OCI-LY3 (cell line): ENCODE data around the gene IRX1.

Experiments
- H2AFZ ChIP-seq: fragments of 200-600, 300-600 bp; shearing (Covaris generic); 2 replicates; pipeline ENCODE4 v1.6.0; 2014; ENCODE audit warnings: antibody characterized with exemption, low read depth, low read length
- H3K27ac ChIP-seq: fragments of 200-600, 300-600 bp; sonication (generic); 2 replicates; pipeline ENCODE4 v1.5.1; 2014; ENCODE audit warnings: mild to moderate bottlenecking, low read length, moderate library complexity, mixed read lengths
- H3K27me3 ChIP-seq: fragments of 200-600, 300-600 bp; sonication (generic); 2 replicates; pipeline ENCODE4 v1.6.1; 2014; ENCODE audit warnings: low read depth, low read length, mixed read lengths
- H3K36me3 ChIP-seq: fragments of 200-600, 300-600 bp; sonication (generic); replicated peaks from 2 replicates; pipeline ENCODE3; 2014; ENCODE audit warnings: low read depth, low read length, mixed read lengths
- H3K4me1 ChIP-seq: fragments of 300-600, 200-600 bp; sonication (generic); 2 replicates; pipeline ENCODE4 v1.6.1; 2014; ENCODE audit warnings: low read length, mixed read lengths
- H3K4me2 ChIP-seq: fragments of 200-600, 300-600 bp; sonication (generic); 2 replicates; pipeline ENCODE4 v1.6.1; 2014; ENCODE audit warnings: low read length, mixed read lengths
- H3K4me3 ChIP-seq: fragments of 300-600, 200-600 bp; sonication (generic); 2 replicates; pipeline ENCODE4 v1.5.1; 2014; ENCODE audit warnings: antibody characterized with exemption, mild to moderate bottlenecking, low read length, moderate library complexity
- H3K79me2 ChIP-seq: fragments of 300-600, 200-600 bp; shearing (Covaris generic); 2 replicates; pipeline ENCODE4 v1.6.1; 2014; ENCODE audit warnings: mild to moderate bottlenecking, low read length, mixed read lengths
- H3K9ac ChIP-seq: fragments of 300-600, 200-600 bp; shearing (Covaris generic); 2 replicates; pipeline ENCODE4 v1.6.0; 2014; ENCODE audit warnings: mild to moderate bottlenecking, low read length, moderate library complexity
- H3K9me3 ChIP-seq: fragments of 200-600, 300-600 bp; shearing (Covaris generic); 2 replicates; pipeline ENCODE4 v1.6.1; 2014; ENCODE audit warnings: low read length, mixed read lengths; ENCODE audit not compliant: insufficient read depth
- H4K20me1 ChIP-seq: fragments of 200-600, 300-600 bp; sonication (generic); 2 replicates; pipeline ENCODE4 v1.6.1; 2016; ENCODE audit warnings: low read length, mixed read lengths; ENCODE audit not compliant: insufficient read depth
- CTCF ChIP-seq: fragments of 200-600, 300-600 bp; sonication (generic); IDR thresholded peaks from 2 replicates; pipeline ENCODE4 v1.5.1; 2014; ENCODE audit warnings: antibody characterized with exemption, low read length, low read depth
- EZH2phosphoT487 ChIP-seq: fragments of 200-600 bp; shearing (Covaris generic); IDR thresholded peaks from 2 replicates; pipeline ENCODE4 v1.6.1; 2018; ENCODE audit warnings: antibody characterized with exemption, mixed run types, low read depth

Gene IRX1

GRCh38 chr5:3595006-3595961 is at the start of gene IRX1:
IRX1 (plus strand) TSS chr5:3595832; CDS start chr5:3596106, 274 bp downstream.
- Histone ChIP-seq H3K4me2 (no peak within 1 kb of the TSS), H3K4me1 (no peaks in the 10 kb centered on the region), H3K9me3 (no peaks in the 10 kb centered on the region), H3K79me2 (no peaks in the 10 kb centered on the region), H3K36me3 (no peaks in the 10 kb centered on the region), H4K20me1 (no peaks in the 10 kb centered on the region), H2AFZ (no peak within 1 kb of the TSS), H3K4me3 (no peak within 1 kb of the TSS), H3K9ac (no peak within 1 kb of the TSS), H3K27ac (no peak within 1 kb of the TSS), H3K27me3 (no peaks in the 10 kb centered on the region)
- TF ChIP-seq CTCF (no peak), EZH2phosphoT487 (no peak)

DNA sequence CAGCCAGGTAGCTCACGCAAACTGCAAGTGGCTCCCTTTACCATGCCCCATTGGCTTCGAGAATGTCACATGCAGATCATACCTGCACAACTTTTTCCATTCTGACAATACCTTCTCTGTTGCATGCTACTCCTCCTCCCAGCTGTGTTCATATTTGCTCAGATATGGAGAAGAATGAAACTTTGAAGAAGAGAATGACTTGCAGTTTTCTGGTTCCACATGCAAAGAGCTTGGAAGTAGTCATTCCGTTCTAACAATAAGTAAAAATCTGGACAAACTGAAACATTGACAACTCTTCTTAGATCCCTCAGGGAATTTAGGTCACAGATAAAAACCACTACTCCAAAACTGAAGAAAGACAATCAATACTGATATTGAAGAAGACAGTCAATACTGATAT is 49.6 kb upstream of the IRX1 start:
- Histone ChIP-seq H3K27me3 (no peaks in the 10 kb centered on the region), H3K4me2 (no peak overlapping the region), H2AFZ (no peak overlapping the region), H3K9ac (no peak overlapping the region), H3K4me1 (no peaks in the 10 kb centered on the region), H3K9me3 (no peaks in the 10 kb centered on the region), H3K36me3 (no peaks in the 10 kb centered on the region), H3K79me2 (no peaks in the 10 kb centered on the region), H3K4me3 (no peak overlapping the region), H4K20me1 (no peaks in the 10 kb centered on the region), H3K27ac (no peak overlapping the region)
- TF ChIP-seq CTCF (no peak), EZH2phosphoT487 (no peak)

- Histone ChIP-seq H3K27ac (no peak overlapping the region), H3K4me3 (no peak overlapping the region), H2AFZ (no peak overlapping the region), H3K4me1 (no peaks in the 10 kb centered on the region), H3K4me2 (no peak overlapping the region), H3K9me3 (no peaks in the 10 kb centered on the region), H4K20me1 (no peaks in the 10 kb centered on the region), H3K9ac (no peak overlapping the region), H3K36me3 (no peaks in the 10 kb centered on the region), H3K27me3 (no peaks in the 10 kb centered on the region), H3K79me2 (no peaks in the 10 kb centered on the region)
- no peak for TF ChIP-seq CTCF
- no peak for TF ChIP-seq EZH2phosphoT487
These were observed 31.5 kb upstream of the IRX1 start for GRCh38 chr5:3564116-3564515.

GRCh38 chr5:3564827-3565518 is 30.7 kb upstream of the IRX1 start:
- no peaks in the 10 kb centered on the region for H3K79me2 ChIP-seq
- H3K9ac ChIP-seq: no peak overlapping the region
- H4K20me1 ChIP-seq: no peaks in the 10 kb centered on the region
- no peak overlapping the region for H2AFZ ChIP-seq
- H3K4me1 ChIP-seq: no peaks in the 10 kb centered on the region
- no peaks in the 10 kb centered on the region for H3K27me3 ChIP-seq
- TF ChIP-seq CTCF (no peak), EZH2phosphoT487 (no peak)
- no peaks in the 10 kb centered on the region for H3K36me3 ChIP-seq
- H3K4me2 ChIP-seq: no peak overlapping the region
- no peak overlapping the region for H3K27ac ChIP-seq
- H3K4me3 ChIP-seq: no peak overlapping the region
- no peaks in the 10 kb centered on the region for H3K9me3 ChIP-seq
